Right ventricle myocardium superior (tissue), 1 donor: ENCODE data around the gene REV1. TPM values are rescaled to one million over a fixed set of nuclear protein-coding genes. Genes with fewer than 3 reads are reported as not detected.
A peak's percentile ranks its signal among the peaks of the same experiment; 100 is the strongest.

ENCODE experiments used
- ATAC-seq: fragments of 200-7000 bp; cut with Tn5 transposase; one replicate; pipeline ENCODE4 v1.9.1; 2020; ENCODE audit warnings: mild to moderate bottlenecking; ENCODE audit not compliant: poor library complexity
- DNase-seq: peaks from one replicate; pipeline ENCODE4 v3.0.0-alpha.2; 2020
- intact Hi-C: fragments of 100-400 bp; cut with DNase I; formaldehyde crosslinking; loops from one replicate; pipeline ENCODE4 v1.11.2; 2022
- total RNA-seq: library from RNA; stranded (reverse); fragmentation: NEBNext Ultra II Directional; extraction: Animal tissue kit (Norgen Biotek cat#: 25700); gene quantifications from one replicate; pipeline ENCODE4 v1.2.1, GENCODE V29; 2021
- donor health status: DM: no; HTN: yes; CAD: no; lungs with severe emphysema.

Gene REV1
- total RNA-seq, 1 donor from 2014 or later = 59.2 TPM

DNA sequence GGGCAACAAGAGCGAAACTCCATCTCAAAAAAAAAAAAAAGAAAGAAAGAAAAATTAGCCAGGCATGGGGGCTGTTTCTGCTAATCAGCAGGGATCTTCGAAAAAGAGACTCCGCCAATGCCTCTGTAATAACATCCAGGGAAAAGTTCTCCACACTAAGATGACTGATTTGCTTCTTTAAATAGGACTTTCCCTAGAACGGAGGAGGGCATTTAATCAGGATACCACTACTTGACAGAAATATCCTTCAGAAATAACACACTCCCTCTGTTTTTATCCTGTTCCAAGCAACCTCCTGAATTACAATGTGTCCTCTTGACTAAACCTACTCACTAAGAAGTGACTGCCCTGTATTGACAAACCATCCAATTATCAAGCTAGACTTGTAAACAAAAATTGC is 21.7 kb downstream of the REV1 start:
- peak; percentile 78 for ATAC-seq
- DNase-seq = no peak
- intact Hi-C loops = no loop called here

GRCh38 chr2:99467390-99467789 is 22.4 kb downstream of the REV1 start:
- no peak for ATAC-seq
- intact Hi-C loops = no loop called here
- DNase-seq = no peak

DNA sequence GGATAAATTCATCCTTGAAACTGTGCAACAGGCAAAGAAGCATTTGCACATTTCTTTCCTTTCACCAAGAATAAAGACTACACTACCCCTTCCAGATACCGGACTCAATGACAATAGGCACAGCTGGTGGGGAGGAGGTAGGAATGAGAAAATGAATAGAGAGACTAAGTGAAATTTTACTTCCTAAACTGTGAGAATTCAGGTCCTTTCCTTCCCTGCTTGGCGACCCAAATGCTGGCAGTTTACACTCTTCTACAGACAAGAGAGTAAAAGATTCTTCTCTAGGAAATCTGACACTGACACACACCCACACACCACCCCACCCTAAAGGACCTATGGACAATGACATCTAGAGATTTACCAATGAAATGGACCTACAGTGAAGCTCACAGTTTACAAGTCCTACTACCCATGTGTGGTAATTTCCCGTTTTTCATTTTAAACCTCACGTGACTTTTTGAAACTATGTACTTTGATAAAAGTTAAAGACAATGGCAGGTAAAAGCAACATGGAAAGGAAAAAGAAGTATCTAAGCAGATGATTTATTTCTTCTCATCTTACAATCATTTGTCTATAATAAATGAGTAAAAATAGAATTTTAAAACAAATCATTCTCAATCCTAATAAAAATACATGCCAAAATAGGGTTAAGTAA is 27.9 kb downstream of the REV1 start:
- no peak for ATAC-seq
- DNase-seq = no peak
- intact Hi-C loops = no loop called here

- DNase-seq (no peak), ATAC-seq (no peak)
- intact Hi-C loops = no loop called here
Observed at GRCh38 chr2:99458529-99458928, 31.3 kb downstream of the REV1 start.

DNA sequence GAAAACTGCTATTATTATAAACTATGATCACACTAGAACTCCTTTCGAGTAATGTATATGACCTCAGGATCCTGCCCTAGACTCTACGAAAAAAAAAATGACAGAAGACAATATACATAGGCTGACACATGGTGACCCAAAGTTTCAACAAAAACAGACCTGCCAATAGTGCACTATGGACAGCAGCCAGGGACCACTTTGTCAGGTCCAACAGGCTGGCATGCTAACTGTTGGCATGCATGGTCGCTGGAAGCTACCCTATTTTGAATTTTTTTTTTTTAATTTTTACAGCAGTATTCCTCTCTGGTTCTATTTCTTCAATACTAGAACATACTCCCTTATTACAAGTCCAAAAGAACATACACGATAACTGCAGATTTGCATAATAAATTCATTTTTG is 38.1 kb downstream of the REV1 start:
- DNase-seq (no peak), ATAC-seq (no peak)
- intact Hi-C loops = no loop called here

DNA sequence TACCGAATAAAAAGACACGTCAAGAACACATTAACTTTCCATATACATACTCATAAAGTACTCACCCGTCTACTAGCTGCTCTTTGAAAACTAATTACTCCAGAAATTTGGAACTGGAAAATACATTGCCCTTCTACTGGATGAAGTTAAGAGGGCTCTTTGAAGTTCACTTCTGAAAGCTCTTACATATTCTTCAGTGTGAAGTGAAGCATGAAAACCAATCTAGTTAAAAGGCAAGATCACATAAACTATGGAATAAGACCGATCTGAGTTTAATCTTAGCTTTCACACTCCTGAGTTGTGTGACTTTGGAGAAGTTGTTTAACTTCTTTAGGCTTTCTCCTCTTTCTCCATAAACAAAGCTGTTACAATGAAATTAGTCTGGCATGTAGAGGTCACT is 38.5 kb downstream of the REV1 start:
- DNase-seq (no peak), ATAC-seq (no peak)
- intact Hi-C loops = no loop called here

DNA sequence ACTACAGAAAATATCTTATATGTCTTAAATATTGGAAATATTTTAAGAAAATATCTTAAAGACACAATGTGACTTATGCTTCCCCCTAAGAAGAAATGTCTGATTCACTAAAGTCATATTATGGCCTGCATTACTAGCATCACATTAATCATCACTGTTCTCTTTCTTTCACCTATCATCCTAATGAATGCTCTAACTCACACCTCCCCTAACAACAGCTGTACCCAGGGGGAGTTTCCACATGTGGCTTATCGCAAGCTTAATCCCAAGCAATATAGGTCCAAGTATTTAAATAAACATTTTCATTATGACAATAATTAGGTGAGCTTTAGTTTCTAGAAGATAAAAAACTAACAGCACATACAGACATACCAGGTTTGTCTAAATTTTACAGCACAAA is 39.6 kb downstream of the REV1 start:
- intact Hi-C loops = no loop called here

GRCh38 chr2:99448556-99448955 is 41.3 kb downstream of the REV1 start:
- DNase-seq = no peak
- no peak for ATAC-seq
- intact Hi-C loops = no loop called here

More for the DNA sequence above, 39.6 kb downstream of the REV1 start:
- no peak for ATAC-seq
- DNase-seq = no peak

DNA sequence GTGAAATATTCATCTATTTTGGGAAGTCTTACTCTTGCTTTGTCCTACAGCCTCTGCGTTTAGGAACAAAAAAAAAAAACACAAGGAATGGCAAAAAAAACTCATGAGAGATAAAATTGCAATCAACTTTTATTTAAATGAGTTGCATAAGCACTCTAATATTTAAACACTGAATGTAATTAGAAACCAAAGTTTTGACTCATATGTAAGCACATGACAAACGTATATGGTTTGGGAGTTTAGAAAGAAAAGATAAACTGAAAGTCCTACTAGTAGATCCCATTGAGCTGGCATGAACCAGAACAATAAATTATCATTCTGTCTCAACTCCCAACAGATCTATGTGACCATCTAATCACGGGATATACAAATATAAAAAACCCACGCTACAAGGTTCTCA is 44.8 kb downstream of the REV1 start:
- ATAC-seq (no peak), DNase-seq (no peak)
- intact Hi-C loops = no loop called here

- intact Hi-C loops = no loop called here
- peak; percentile 39 for ATAC-seq
- DNase-seq = no peak
Observed at GRCh38 chr2:99444222-99444621, 45.6 kb downstream of the REV1 start.

DNA sequence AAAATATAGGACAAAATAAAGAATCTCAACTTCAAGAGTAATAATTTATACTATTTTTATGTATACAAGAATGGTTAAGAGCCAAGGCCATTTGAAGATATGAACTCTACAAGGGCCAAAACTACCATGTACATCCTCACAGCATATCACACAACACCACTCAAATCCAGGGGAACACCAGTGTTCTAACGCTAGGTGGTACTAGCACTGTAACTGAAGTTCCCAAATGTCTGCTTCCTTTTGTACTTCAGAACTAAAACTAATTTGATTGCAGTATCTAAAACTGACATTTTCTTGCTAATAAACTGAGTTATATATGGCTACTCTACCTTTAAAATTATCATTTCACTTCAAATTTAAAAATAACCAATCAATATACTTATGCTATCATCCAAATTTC is 47.0 kb downstream of the REV1 start:
- DNase-seq (no peak), ATAC-seq (peak; percentile 81)
- intact Hi-C loops = loop anchor here (2.0 kb wide), 1 partner anchor 48 kb away; the partner anchor contains the start of gene REV1

DNA sequence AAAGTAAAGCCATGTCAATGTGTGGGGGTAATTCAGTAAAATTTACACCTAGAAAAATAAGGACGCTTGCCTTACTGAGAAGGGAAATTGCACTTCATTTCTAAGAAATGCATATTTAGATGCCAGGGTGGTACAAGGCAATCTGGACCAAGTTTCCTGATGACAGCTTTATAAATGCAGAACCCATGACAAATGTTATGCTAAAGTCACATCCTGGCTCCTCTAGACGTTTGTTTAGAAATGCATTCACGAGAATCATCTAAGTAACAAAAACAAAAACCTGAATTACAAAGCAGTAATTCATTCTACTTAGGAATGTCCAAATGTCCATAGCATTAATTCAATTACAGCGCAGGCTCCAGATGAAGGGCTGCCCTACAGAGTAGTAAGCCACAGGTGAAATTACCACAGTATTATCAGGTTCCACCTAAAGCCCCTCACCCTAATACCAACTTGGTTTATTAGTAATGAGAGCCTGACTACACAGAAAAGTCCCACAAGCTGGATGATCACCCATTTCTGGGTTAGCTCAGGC is 49.8 kb downstream of the REV1 start:
- DNase-seq (no peak), ATAC-seq (no peak)
- intact Hi-C loops = no loop called here

DNA sequence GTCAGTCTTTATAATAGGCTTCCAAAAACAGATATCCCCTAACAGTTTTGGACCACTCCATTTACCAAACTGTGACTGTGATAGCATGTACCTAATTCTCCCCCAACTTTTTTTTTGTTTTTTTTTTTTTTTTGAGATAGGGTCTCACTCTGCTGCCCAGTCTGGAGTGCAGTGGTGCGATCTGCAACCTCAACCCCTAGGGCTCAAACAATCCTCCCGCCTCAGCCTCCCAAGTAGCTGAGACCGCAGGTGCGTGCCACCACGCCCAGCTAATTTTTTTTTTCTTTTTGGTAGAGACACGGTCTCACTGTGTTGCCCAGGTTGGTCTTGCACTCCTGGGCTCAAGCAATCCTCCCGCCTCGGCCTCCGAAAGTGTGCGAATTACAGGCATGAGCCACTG is 52.9 kb downstream of the REV1 start:
- ATAC-seq (no peak), DNase-seq (no peak)
- intact Hi-C loops = no loop called here

DNA sequence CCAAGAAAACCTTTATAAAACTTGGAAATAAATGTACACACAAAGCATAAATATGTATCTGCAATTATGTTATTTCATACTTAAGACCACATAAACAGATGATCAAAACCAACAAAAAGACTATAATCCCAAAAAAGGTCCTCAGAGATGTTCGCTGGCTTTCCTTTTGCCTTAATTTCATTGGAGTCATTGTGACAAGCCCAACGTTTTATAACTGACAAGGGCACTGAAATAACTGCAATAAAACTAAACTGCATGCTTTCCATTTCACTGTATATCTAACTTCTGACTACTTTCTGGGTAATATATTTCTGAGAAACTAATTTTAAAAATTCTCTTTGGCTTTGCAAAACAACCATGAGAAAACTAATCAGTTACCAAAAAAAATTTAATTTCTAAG is 56.5 kb downstream of the REV1 start:
- ATAC-seq = no peak
- no peak for DNase-seq
- intact Hi-C loops = no loop called here

DNA sequence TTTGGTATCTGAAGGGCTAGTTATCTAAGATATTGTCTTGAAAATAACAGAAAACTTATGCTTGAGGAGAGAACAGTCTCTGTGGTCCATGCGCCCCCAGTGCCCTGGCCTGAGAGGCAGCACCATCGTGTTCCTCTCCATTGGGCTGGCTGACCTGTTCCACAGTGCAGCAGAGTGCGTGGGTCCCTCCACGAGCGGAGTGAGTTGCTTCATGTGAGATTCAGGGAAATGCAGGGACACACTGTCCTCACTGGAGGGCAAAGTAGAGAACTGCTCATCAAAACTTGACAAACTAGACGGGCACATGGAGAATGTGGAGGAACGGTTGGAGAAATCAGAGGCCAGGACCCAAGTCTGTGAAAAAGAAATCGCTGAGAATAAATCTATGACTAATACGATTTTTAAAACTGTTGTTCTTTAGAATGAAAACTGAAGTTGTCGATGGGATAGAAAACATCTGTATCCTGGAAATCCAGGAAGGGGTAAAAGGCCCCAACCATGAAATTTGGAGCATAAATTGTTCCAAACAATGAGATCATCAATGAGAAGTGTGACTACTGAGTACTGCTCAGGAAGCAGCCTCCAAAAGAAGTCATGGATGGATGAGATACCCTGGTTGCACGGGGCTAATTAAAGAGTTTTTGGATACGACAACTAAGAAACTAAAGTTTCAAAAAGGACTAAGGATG is 58.1 kb downstream of the REV1 start:
- DNase-seq = no peak
- peak; percentile 27 for ATAC-seq
- intact Hi-C loops = no loop called here

GRCh38 chr2:99430614-99431291 is 59.1 kb downstream of the REV1 start:
- ATAC-seq (no peak), DNase-seq (no peak)
- intact Hi-C loops = no loop called here

GRCh38 chr2:99425022-99425421 is 64.8 kb downstream of the REV1 start:
- no peak for DNase-seq
- intact Hi-C loops = no loop called here
- no peak for ATAC-seq

DNA sequence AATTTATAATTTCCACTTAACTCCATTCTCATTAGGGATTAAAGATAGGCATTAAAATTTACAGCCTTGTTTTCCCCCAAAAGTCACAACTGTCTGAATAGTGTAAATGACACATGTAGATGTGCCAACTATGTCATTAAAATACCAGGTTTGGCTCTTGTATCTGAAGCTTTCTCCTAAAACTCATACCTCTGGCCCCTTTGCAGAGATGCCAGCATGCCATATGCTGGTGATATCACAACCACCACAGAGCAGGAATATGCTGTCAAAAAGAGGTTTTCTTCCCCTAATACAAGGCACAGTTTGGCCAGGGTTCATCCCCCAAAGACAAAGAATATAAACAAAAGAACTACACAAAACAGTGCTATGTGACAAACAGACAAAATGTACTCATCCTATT is 65.4 kb downstream of the REV1 start:
- DNase-seq (no peak), ATAC-seq (no peak)
- intact Hi-C loops = no loop called here

DNA sequence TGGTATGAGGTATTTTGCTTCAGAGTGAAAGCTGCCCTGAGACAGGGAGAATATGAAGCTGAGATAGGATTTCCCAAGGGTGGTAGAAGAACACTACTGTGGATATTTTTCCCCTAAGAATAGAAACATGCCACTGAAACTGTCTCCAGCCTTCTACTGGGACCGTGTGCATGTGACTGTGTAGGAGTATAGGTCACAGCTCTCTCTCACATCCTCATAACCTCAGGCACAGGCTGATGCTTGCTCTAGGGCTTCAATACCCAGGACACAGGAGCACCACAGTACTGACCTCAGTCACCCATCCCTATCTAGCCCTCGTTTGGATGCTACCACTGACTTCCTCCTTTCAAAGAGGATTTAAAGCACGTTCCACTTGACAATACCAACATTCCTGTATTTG is 67.2 kb downstream of the REV1 start:
- intact Hi-C loops = no loop called here
- DNase-seq = no peak
- ATAC-seq = peak; percentile 55

- intact Hi-C loops = no loop called here
- ATAC-seq (peak; percentile 66), DNase-seq (no peak)
Observed at GRCh38 chr2:99421469-99421868, 68.3 kb downstream of the REV1 start.
